ENCODE results near the gene SLC27A5. TPM values are rescaled to one million over a fixed set of nuclear protein-coding genes. Genes with fewer than 3 reads are reported as not detected.

The SLC27A5 gene
- total and polyA plus RNA-seq, 2 of the 4 experiments (the other 2 are of a cell fraction): 7.7 to 11.2 TPM

DNA sequence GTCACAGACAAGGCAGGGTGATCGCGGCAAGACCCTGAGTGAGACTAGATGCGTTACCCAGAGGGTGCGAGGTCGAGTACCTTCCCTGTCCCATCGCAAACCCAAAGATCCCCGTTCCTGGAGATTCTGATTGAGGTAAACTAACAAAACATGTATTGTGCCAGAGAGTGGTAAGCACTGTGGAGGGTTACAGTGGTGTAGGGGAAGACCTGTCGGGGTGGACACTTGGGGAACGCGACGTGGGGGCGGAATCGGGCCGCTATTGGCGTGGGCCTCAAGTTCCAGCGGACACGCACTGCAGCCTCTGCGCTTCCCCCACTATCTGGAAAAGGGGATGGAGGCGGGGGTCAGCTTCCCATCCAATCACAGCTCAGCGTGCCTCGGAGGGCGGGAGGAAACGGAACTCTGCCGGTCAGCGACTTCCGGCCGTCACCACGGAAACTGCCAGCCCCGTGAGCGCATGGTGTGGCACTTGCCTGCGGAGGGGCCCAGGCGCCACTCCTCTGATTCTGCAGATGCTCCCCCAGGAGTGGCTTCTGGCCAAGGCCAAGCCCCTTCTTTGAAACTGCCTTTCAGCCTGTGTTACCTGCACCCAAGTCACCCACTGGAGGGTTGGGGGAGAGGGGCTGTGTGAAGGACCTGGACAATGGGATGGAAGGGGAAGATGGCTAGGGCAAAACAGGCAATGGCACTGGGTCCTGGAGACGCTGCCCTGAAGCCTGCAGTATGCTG, 47.6 kb upstream of the SLC27A5 start:
- POLR2A ChIA-PET (ENCODE audit: unreplicated experiment): no interaction called here
- Histone ChIP-seq H3K14ac (replicated peaks; ENCODE audit: low read depth, low read length) (peak overlapping the region; percentile 99), H3K4ac (ENCODE audit: low read depth, low read length) (peak overlapping the region; percentile 99), H3K18ac (ENCODE audit: low read depth, low read length) (peak overlapping the region; percentile 80), H2AFZ (replicated peaks; ENCODE audit: low read length, poor library complexity) (peak overlapping the region; percentile 100), H2BK15ac (ENCODE audit: low read depth, low read length) (peak overlapping the region; percentile 67; the same call in 1 of the 3 replicates), H4K20me1 (ENCODE audit: insufficient read depth, low read length) (peaks cover 12% of the 10 kb centered on the region), H3K23ac (ENCODE audit: low read depth, low read length) (peak overlapping the region; percentile 99), H2BK5ac (ENCODE audit: low read depth, low read length, poor library complexity, severe bottlenecking) (peak overlapping the region; percentile 96), H3K79me1 (ENCODE audit: low read depth in 1 of 2, low read length in 2 of 2) (peaks cover 9 to 46% of the 10 kb centered on the region in 2 experiments), H2AK5ac (ENCODE audit: low read depth, low read length) (peak overlapping the region; percentile 99), H4K8ac (ENCODE audit: low read depth in 2 of 2, low read length in 2 of 2) (peak overlapping the region; percentile 100), H2BK20ac (ENCODE audit: low read depth, low read length) (peak overlapping the region; percentile 32; the same call in 1 of the 2 replicates), H3K56ac (ENCODE audit: extremely low read depth, insufficient read depth, low read length) (peak overlapping the region; percentile 97), H3K27ac (ENCODE audit: insufficient read depth, low read length) (peak overlapping the region; percentile 95), H2AK9ac (replicated peaks; ENCODE audit: low read depth, low read length, poor library complexity) (peak overlapping the region; percentile 100), H4K5ac (ENCODE audit: low read depth, low read length) (peak overlapping the region; percentile 95), H3K27me3 (ENCODE audit: control insufficient read depth, insufficient read depth, low read length) (no peaks in the 10 kb centered on the region), H3K36me3 (ENCODE audit: control insufficient read depth, insufficient read depth, low read length) (peaks cover 10% of the 10 kb centered on the region; the same call in 1 of the 2 replicates), H3K9me3 (ENCODE audit: control insufficient read depth, insufficient read depth, low read length) (no peaks in the 10 kb centered on the region), H3K9ac (ENCODE audit: low read depth, low read length) (peak overlapping the region; percentile 92), H2BK120ac (ENCODE audit: low read depth, low read length) (peak overlapping the region; percentile 79), H3K4me3 (ENCODE audit: insufficient read depth, low read depth, low read length) (peak overlapping the region; percentile 59), H3K4me1 (ENCODE audit: control insufficient read depth, insufficient read depth, low read length) (peaks cover 26% of the 10 kb centered on the region), H3K4me2 (ENCODE audit: low read depth, low read length) (peak overlapping the region; percentile 91), H4K91ac (ENCODE audit: insufficient read depth, low read depth, low read length) (peak overlapping the region; percentile 99), H3K9me1 (ENCODE audit: insufficient read depth, low read length) (peaks cover 22% of the 10 kb centered on the region)
- CTCF ChIA-PET: no interaction called here
- DNase-seq: peak; percentile 89
- in situ Hi-C loops (cut with MboI; ENCODE audit: low sequenced_read_pairs): no loop called here
- intact Hi-C loops (cut with micrococcal nuclease): loop anchor here (1.0 to 2.0 kb wide), 2 partner anchors 13 to 15 kb away; partner anchors contain the start of gene TRIM28
- ATAC-seq (ENCODE audit: low read depth): peak; percentile 42
- BruUV-seq (replicated peaks): no TSS peak
- no CpG with 5 or more reads among the region's 33 CpGs for WGBS, 2 experiments (ENCODE audit: extremely low coverage in 2 of 2, insufficient read length in 1 of 2)
- dilution Hi-C loops (cut with HindIII; ENCODE audit: low sequenced_read_pairs, unreplicated experiment): no loop called here
- TF ChIP-seq, protein P1, sequence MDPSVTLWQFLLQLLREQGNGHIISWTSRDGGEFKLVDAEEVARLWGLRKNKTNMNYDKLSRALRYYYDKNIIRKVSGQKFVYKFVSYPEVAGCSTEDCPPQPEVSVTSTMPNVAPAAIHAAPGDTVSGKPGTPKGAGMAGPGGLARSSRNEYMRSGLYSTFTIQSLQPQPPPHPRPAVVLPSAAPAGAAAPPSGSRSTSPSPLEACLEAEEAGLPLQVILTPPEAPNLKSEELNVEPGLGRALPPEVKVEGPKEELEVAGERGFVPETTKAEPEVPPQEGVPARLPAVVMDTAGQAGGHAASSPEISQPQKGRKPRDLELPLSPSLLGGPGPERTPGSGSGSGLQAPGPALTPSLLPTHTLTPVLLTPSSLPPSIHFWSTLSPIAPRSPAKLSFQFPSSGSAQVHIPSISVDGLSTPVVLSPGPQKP (IDR thresholded peaks at IDR 0.05; ENCODE audit: borderline replicate concordance, low read depth, low read length): no peak
- no peak for TF ChIP-seq RFX5 (IDR thresholded peaks at IDR 0.05; ENCODE audit: low read depth, low read length)
- TF ChIP-seq FOS (IDR thresholded peaks at IDR 0.05; ENCODE audit: low read depth, low read length): no peak
- TF ChIP-seq MAZ (IDR thresholded peaks at IDR 0.05; ENCODE audit: borderline replicate concordance, low read depth, low read length): peak; percentile 89
- no peak for TF ChIP-seq RCOR1 (IDR thresholded peaks at IDR 0.05; ENCODE audit: insufficient replicate concordance, low read length)
- no peak for TF ChIP-seq RAD21 (IDR thresholded peaks at IDR 0.05; ENCODE audit: low read length)
- TF ChIP-seq, protein P2, sequence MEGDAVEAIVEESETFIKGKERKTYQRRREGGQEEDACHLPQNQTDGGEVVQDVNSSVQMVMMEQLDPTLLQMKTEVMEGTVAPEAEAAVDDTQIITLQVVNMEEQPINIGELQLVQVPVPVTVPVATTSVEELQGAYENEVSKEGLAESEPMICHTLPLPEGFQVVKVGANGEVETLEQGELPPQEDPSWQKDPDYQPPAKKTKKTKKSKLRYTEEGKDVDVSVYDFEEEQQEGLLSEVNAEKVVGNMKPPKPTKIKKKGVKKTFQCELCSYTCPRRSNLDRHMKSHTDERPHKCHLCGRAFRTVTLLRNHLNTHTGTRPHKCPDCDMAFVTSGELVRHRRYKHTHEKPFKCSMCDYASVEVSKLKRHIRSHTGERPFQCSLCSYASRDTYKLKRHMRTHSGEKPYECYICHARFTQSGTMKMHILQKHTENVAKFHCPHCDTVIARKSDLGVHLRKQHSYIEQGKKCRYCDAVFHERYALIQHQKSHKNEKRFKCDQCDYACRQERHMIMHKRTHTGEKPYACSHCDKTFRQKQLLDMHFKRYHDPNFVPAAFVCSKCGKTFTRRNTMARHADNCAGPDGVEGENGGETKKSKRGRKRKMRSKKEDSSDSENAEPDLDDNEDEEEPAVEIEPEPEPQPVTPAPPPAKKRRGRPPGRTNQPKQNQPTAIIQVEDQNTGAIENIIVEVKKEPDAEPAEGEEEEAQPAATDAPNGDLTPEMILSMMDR (conservative IDR thresholded peaks at IDR 0.05; ENCODE audit: low read depth, low read length): no peak
- TF ChIP-seq CEBPB (IDR thresholded peaks at IDR 0.05; ENCODE audit: low read depth, low read length): no peak
- TF ChIP-seq NFE2L2 (IDR thresholded peaks at IDR 0.05; ENCODE audit: low read depth, low read length): no peak
- peak; percentile 82 for TF ChIP-seq POLR2A (IDR thresholded peaks at IDR 0.05; ENCODE audit: low read depth, low read length)
- TF ChIP-seq MAFK (IDR thresholded peaks at IDR 0.05; ENCODE audit: low read depth, low read length): no peak
- TF ChIP-seq CHD1 (IDR thresholded peaks at IDR 0.05; ENCODE audit: low read depth, low read length): peak; percentile 68; the same call in 1 of the 2 replicates
- no peak; the same call in 1 of the 2 replicates for TF ChIP-seq BHLHE40 (IDR thresholded peaks at IDR 0.05; ENCODE audit: low read depth, low read length)
- TF ChIP-seq, protein P3, sequence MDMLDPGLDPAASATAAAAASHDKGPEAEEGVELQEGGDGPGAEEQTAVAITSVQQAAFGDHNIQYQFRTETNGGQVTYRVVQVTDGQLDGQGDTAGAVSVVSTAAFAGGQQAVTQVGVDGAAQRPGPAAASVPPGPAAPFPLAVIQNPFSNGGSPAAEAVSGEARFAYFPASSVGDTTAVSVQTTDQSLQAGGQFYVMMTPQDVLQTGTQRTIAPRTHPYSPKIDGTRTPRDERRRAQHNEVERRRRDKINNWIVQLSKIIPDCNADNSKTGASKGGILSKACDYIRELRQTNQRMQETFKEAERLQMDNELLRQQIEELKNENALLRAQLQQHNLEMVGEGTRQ (IDR thresholded peaks at IDR 0.05; ENCODE audit: low read depth, low read length): no peak; the same call in 1 of the 2 replicates
- no peak for TF ChIP-seq SMC3 (IDR thresholded peaks at IDR 0.05; ENCODE audit: low read depth, low read length)
